Activated CD8-positive, alpha-beta T cell treated with anti-CD3 and anti-CD28 coated beads for 36 hours (primary cell): Measurements from ENCODE around the gene NME9. TPM values are rescaled to one million over a fixed set of nuclear protein-coding genes. Genes with fewer than 3 reads are reported as not detected.

Experiments used
- ATAC-seq: fragments of 200-7000 bp; cut with Tn5 transposase; one replicate; pipeline ENCODE4 v1.10.0; 2021; ENCODE audit warnings: mild to moderate bottlenecking, moderate library complexity
- CTCF ChIA-PET: fragments of 350-600 bp; sonication (Branson Sonifier 250); formaldehyde crosslinking; loops from one replicate; lab custom pipeline; 2021; ENCODE audit warnings: antibody characterized with exemption; lab: Charles Lee
- POLR2A ChIA-PET: fragments of 350-600 bp; sonication (Branson Sonifier 250); formaldehyde crosslinking; loops from one replicate; lab custom pipeline; 2021; ENCODE audit warnings: antibody characterized with exemption; lab: Charles Lee
- DNase-seq: peaks from one replicate; pipeline ENCODE4 v3.0.0-alpha.2; 2020
- H3K27ac Mint-ChIP-seq: one replicate; pipeline ENCODE4 v1.8.0; 2021; ENCODE audit warnings: mild to moderate bottlenecking, mixed read lengths
- H3K27me3 Mint-ChIP-seq: one replicate; pipeline ENCODE4 v1.8.0; 2021; ENCODE audit warnings: mixed read lengths
- H3K36me3 Mint-ChIP-seq: one replicate; pipeline ENCODE4 v1.8.0; 2021; ENCODE audit warnings: low read depth, mixed read lengths
- H3K4me1 Mint-ChIP-seq: one replicate; pipeline ENCODE4 v1.8.0; 2021; ENCODE audit warnings: low read depth, mixed read lengths
- H3K4me3 Mint-ChIP-seq: one replicate; pipeline ENCODE4 v1.8.0; 2021; ENCODE audit warnings: mild to moderate bottlenecking, moderate library complexity, mixed read lengths
- H3K9me3 Mint-ChIP-seq: one replicate; pipeline ENCODE4 v1.8.0; 2021; ENCODE audit warnings: mixed read lengths
- CTCF ChIP-seq: fragments of 200-600 bp; IDR thresholded peaks from one replicate; pipeline ENCODE4 v1.8.0; 2022; ENCODE audit warnings: antibody characterized with exemption, mild to moderate bottlenecking
- intact Hi-C: fragments of 100-400 bp; cut with micrococcal nuclease; formaldehyde crosslinking; loops from one replicate; pipeline ENCODE4 v1.10.0; 2022
- total RNA-seq, 2 experiments: library from RNA; stranded (reverse); gene quantifications; one replicate each; pipeline ENCODE4 v1.2.3, GENCODE V29; 2021

Gene NME9
- total RNA-seq, 2 experiments from 2014 or later = 0.45 TPM; not detected in 1

- peaks cover 4% of the 10 kb centered on the region for H3K27me3 Mint-ChIP-seq
- peaks cover 2% of the 10 kb centered on the region for H3K4me1 Mint-ChIP-seq
- no peak overlapping the region for H3K4me3 Mint-ChIP-seq
- DNase-seq (no peak), ATAC-seq (no peak)
- no peaks in the 10 kb centered on the region for H3K9me3 Mint-ChIP-seq
- H3K36me3 Mint-ChIP-seq = no peaks in the 10 kb centered on the region
- intact Hi-C loops = no loop called here
- TF ChIP-seq CTCF = no peak
- no peak overlapping the region for H3K27ac Mint-ChIP-seq
- POLR2A ChIA-PET = no interaction called here
- CTCF ChIA-PET = no interaction called here
Measured at GRCh38 chr3:138376663-138377062, 47.0 kb upstream of the NME9 start.

- no peak overlapping the region for H3K4me3 Mint-ChIP-seq
- CTCF ChIA-PET = no interaction called here
- peaks cover 3% of the 10 kb centered on the region for H3K9me3 Mint-ChIP-seq
- intact Hi-C loops = no loop called here
- ATAC-seq (no peak), DNase-seq (no peak)
- no peak overlapping the region for H3K27ac Mint-ChIP-seq
- TF ChIP-seq CTCF = no peak
- peaks cover 12% of the 10 kb centered on the region for H3K4me1 Mint-ChIP-seq
- POLR2A ChIA-PET = no interaction called here
- H3K36me3 Mint-ChIP-seq = no peaks in the 10 kb centered on the region
- H3K27me3 Mint-ChIP-seq = peaks cover 9% of the 10 kb centered on the region
Measured at GRCh38 chr3:138375447-138375846, 45.8 kb upstream of the NME9 start.

GRCh38 chr3:138374573-138375134 is 45.0 kb upstream of the NME9 start:
- intact Hi-C loops = no loop called here
- DNase-seq (no peak), ATAC-seq (no peak)
- no peak for TF ChIP-seq CTCF
- peaks cover 3% of the 10 kb centered on the region for H3K9me3 Mint-ChIP-seq
- H3K27me3 Mint-ChIP-seq = peaks cover 9% of the 10 kb centered on the region
- H3K4me1 Mint-ChIP-seq = peaks cover 12% of the 10 kb centered on the region
- H3K27ac Mint-ChIP-seq = no peak overlapping the region
- H3K36me3 Mint-ChIP-seq = no peaks in the 10 kb centered on the region
- ChIA-PET POLR2A (no interaction called here), CTCF (no interaction called here)
- H3K4me3 Mint-ChIP-seq = no peak overlapping the region

GRCh38 chr3:138373736-138374094 is 44.1 kb upstream of the NME9 start:
- peaks cover 12% of the 10 kb centered on the region for H3K4me1 Mint-ChIP-seq
- peaks cover 3% of the 10 kb centered on the region for H3K9me3 Mint-ChIP-seq
- no peak for ATAC-seq
- H3K27me3 Mint-ChIP-seq = peaks cover 9% of the 10 kb centered on the region
- intact Hi-C loops = no loop called here
- DNase-seq = no peak
- no peak for TF ChIP-seq CTCF
- ChIA-PET POLR2A (no interaction called here), CTCF (no interaction called here)
- H3K36me3 Mint-ChIP-seq = no peaks in the 10 kb centered on the region
- H3K27ac Mint-ChIP-seq = no peak overlapping the region
- H3K4me3 Mint-ChIP-seq = no peak overlapping the region

- ATAC-seq = no peak
- POLR2A ChIA-PET = no interaction called here
- TF ChIP-seq CTCF = no peak
- Mint-ChIP-seq H3K4me1 (peaks cover 12% of the 10 kb centered on the region), H3K27ac (no peak overlapping the region), H3K36me3 (no peaks in the 10 kb centered on the region), H3K27me3 (peaks cover 9% of the 10 kb centered on the region), H3K9me3 (peaks cover 3% of the 10 kb centered on the region), H3K4me3 (no peak overlapping the region)
- CTCF ChIA-PET = interaction anchor here (0.6 kb wide), 1 partner anchor 44 kb away, joined by 3 read pairs; no protein-coding TSS in a partner anchor
- DNase-seq = no peak
- intact Hi-C loops = no loop called here
Measured at GRCh38 chr3:138373087-138373735, 43.6 kb upstream of the NME9 start.
